ENCODE results near the gene SLC13A1.
"Not testable (repeated sequence)": the region's sequence is repeated elsewhere in the genome, so short reads cannot be mapped to it uniquely, and the experiment has no call there.

SLC13A1 gene, protein sequence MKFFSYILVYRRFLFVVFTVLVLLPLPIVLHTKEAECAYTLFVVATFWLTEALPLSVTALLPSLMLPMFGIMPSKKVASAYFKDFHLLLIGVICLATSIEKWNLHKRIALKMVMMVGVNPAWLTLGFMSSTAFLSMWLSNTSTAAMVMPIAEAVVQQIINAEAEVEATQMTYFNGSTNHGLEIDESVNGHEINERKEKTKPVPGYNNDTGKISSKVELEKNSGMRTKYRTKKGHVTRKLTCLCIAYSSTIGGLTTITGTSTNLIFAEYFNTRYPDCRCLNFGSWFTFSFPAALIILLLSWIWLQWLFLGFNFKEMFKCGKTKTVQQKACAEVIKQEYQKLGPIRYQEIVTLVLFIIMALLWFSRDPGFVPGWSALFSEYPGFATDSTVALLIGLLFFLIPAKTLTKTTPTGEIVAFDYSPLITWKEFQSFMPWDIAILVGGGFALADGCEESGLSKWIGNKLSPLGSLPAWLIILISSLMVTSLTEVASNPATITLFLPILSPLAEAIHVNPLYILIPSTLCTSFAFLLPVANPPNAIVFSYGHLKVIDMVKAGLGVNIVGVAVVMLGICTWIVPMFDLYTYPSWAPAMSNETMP

GRCh38 chr7:123199883-123200282, at the start of gene SLC13A1:
Gene SLC13A1, minus strand, starts transcription at chr7:123199969. Its CDS starts 23 bp downstream, at chr7:123199946.
- no peaks in the 10 kb centered on the region for H3K27me3 ChIP-seq (ENCODE audit: control insufficient read depth, insufficient read depth, low read length)
- H3K9ac ChIP-seq (ENCODE audit: low read length): no peak within 1 kb of the TSS
- H3K36me3 ChIP-seq (ENCODE audit: control insufficient read depth, insufficient read depth, low read length): no peaks in the 10 kb centered on the region
- no peaks in the 10 kb centered on the region for H3K4me1 ChIP-seq (ENCODE audit: control insufficient read depth, insufficient read depth, low read length)
- no peak within 1 kb of the TSS for H3K27ac ChIP-seq (ENCODE audit: low read depth, low read length)
- H3K4me3 ChIP-seq (ENCODE audit: low read length): no peak within 1 kb of the TSS

DNA sequence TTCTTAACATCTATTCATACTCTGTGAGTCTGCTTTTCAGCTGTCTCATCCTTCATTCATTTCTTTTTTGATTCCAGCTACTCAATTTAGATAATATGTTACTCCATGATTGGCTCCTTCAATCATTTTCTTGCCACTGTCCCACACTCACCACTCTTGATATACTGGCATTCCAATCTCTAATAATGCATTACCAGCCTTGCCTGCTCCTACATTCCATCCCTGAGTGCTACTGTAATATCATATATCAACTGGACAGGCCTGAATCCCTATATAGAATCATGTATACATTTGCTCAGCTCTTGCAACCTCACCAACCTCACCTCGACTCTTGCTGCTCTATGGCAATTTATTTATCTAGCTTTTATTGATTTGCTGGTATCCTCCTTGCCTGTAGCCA, 45.0 kb upstream of the SLC13A1 start:
- Histone ChIP-seq H3K4me1 (ENCODE audit: control insufficient read depth, insufficient read depth, low read length) (no peaks in the 10 kb centered on the region), H3K27me3 (ENCODE audit: control insufficient read depth, insufficient read depth, low read length) (no peaks in the 10 kb centered on the region), H3K9ac (ENCODE audit: low read length) (no peak overlapping the region), H3K27ac (ENCODE audit: low read depth, low read length) (no peak overlapping the region), H3K4me3 (ENCODE audit: low read length) (no peak overlapping the region), H3K36me3 (ENCODE audit: control insufficient read depth, insufficient read depth, low read length) (no peaks in the 10 kb centered on the region)

DNA sequence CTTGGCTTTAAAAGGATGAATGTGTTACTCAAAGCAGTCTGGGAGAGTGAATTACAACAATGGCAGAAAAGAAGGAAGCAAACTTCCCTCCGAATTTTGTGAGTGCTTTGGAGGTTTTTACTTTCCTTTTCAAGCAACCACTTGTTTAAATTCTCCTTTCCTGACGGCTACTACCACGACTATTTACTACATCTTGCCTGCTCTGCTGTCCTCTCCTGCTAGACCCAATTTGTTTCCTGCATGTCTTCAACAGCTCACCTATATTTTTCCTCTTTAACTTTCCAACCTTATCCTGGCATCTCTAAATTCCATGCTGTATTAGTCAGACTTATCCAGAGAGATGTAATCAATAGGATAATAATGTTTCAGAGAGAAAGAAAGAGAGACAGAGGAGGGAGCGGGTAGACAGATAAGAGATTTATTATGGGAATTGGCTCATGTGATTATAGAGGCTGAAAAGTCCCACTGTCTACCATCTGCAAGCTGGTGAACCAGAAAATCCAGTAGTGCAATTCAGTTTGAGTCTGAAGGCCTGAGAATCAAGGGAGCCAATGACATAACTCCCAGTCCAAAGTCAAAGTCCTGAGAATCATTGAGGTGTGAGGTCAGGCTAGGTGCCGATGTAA, 42.8 kb upstream of the SLC13A1 start:
- Histone ChIP-seq H3K27ac (ENCODE audit: low read depth, low read length) (no peak overlapping the region), H3K27me3 (ENCODE audit: control insufficient read depth, insufficient read depth, low read length) (no peaks in the 10 kb centered on the region), H3K36me3 (ENCODE audit: control insufficient read depth, insufficient read depth, low read length) (no peaks in the 10 kb centered on the region), H3K9ac (ENCODE audit: low read length) (no peak overlapping the region), H3K4me1 (ENCODE audit: control insufficient read depth, insufficient read depth, low read length) (no peaks in the 10 kb centered on the region), H3K4me3 (ENCODE audit: low read length) (no peak overlapping the region)

DNA sequence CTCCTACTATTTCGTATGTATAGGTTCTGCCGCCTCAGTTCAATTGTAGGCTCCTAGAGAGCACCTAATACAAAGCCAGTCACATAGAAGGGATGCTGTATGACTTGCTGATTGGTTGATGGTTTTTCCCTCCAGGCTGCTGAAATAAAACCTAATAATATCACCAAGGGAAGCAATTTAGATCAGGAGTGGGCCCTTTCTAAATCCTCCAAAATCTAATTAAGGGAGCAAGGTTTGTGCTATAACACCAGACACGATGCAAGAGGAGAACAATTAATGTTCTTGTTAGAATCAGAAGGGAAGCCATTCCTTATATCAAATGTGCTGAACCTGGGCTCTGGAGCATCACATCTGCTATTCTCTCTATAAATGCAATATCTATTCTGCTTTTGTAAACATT, 42.0 kb upstream of the SLC13A1 start:
- H3K36me3 ChIP-seq (ENCODE audit: control insufficient read depth, insufficient read depth, low read length): no peaks in the 10 kb centered on the region
- no peaks in the 10 kb centered on the region for H3K4me1 ChIP-seq (ENCODE audit: control insufficient read depth, insufficient read depth, low read length)
- no peaks in the 10 kb centered on the region for H3K27me3 ChIP-seq (ENCODE audit: control insufficient read depth, insufficient read depth, low read length)
- H3K27ac ChIP-seq (ENCODE audit: low read depth, low read length): no peak overlapping the region
- H3K9ac ChIP-seq (ENCODE audit: low read length): no peak overlapping the region
- no peak overlapping the region for H3K4me3 ChIP-seq (ENCODE audit: low read length)

DNA sequence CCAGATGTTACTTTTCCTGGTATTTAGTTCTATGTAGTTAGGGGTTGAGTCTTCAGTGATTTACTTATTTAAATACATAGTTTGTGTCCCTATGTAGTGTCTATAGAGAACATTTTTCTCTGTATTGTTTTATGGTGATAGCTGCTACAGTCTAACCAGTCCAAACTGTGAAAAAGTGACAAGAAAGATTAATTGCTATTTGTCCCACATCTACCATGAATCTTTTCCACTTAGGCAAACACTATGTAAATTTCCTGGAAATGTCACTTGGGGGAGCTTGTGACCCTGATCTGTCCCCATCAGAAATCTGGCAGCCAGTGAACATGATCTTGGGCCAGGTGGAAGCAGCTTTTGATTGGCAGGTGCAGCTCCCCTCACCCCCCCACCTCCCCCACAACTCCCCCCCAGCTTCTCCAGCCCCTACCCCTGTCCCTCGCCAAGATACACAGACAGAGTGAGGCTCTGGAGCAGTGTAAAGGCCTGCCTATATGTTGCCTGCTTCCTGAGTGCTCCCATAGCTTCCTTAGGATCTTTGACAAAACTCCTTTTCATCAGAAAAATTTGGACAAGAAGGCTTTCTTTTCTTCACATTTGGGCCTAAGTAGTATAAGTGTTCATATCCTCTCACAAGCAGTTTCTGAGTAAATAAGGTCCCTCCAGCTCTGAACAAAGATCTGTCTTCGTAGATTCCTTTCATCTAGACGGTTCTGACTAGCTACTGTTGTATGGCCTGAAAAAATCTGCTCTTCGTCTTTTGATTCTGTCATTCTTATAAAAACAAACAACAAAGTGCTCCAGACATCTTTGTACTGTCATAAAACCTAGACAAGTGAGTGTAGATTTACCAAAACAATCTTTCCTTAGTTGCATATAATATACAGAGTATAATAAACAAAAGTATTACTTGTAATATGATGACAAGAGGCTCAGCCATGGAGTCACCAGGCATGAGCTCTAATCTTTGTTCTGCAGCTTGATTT, 31.5 kb upstream of the SLC13A1 start:
- no peak overlapping the region for H3K4me3 ChIP-seq (ENCODE audit: low read length)
- no peaks in the 10 kb centered on the region for H3K27me3 ChIP-seq (ENCODE audit: control insufficient read depth, insufficient read depth, low read length)
- no peaks in the 10 kb centered on the region for H3K4me1 ChIP-seq (ENCODE audit: control insufficient read depth, insufficient read depth, low read length)
- no peak overlapping the region for H3K27ac ChIP-seq (ENCODE audit: low read depth, low read length)
- no peaks in the 10 kb centered on the region for H3K36me3 ChIP-seq (ENCODE audit: control insufficient read depth, insufficient read depth, low read length)
- no peak overlapping the region for H3K9ac ChIP-seq (ENCODE audit: low read length)

DNA sequence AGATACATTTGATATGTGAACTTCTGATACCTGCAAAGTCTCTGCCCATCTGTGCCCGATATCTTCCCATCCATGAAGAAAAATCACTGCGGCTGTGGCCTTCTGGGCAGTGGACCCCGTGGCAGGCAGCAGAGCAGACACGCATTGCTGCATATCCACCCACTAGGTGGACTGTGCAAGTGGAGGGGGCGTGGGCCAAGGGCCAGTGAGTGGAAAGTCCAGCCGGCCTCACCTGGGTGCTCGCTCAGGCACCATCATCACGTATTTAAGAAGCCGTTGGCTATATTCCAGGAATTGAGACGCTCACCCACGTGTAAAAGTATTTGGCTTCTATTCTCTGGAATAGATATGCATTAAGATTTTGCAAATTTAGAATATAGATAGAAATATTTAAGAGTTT, 30.8 kb upstream of the SLC13A1 start:
- no peaks in the 10 kb centered on the region for H3K4me1 ChIP-seq (ENCODE audit: control insufficient read depth, insufficient read depth, low read length)
- no peaks in the 10 kb centered on the region for H3K27me3 ChIP-seq (ENCODE audit: control insufficient read depth, insufficient read depth, low read length)
- H3K4me3 ChIP-seq (ENCODE audit: low read length): no peak overlapping the region
- no peaks in the 10 kb centered on the region for H3K36me3 ChIP-seq (ENCODE audit: control insufficient read depth, insufficient read depth, low read length)
- H3K9ac ChIP-seq (ENCODE audit: low read length): no peak overlapping the region
- no peak overlapping the region for H3K27ac ChIP-seq (ENCODE audit: low read depth, low read length)

GRCh38 chr7:123230147-123230546, 30.4 kb upstream of the SLC13A1 start:
- Histone ChIP-seq H3K27me3 (ENCODE audit: control insufficient read depth, insufficient read depth, low read length) (no peaks in the 10 kb centered on the region), H3K27ac (ENCODE audit: low read depth, low read length) (no peak overlapping the region), H3K4me3 (ENCODE audit: low read length) (no peak overlapping the region), H3K36me3 (ENCODE audit: control insufficient read depth, insufficient read depth, low read length) (no peaks in the 10 kb centered on the region), H3K4me1 (ENCODE audit: control insufficient read depth, insufficient read depth, low read length) (no peaks in the 10 kb centered on the region), H3K9ac (ENCODE audit: low read length) (no peak overlapping the region)

DNA sequence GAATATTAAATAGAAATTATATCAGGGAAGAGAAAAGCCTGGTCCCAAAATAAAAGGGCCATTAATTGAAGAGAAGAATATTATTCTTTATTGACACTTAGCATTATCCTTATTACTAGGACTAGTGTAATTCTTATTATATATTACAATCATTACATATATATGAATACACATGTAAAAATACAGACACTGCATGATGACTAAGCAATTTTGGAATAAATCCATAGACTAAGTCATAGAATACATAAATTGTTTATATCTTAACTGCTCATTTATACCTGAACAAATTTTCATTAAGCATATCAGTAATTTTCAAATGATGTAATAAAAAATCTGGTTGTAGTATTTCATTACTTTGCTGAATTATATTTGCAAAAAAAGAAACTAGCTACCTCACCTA, 29.7 kb upstream of the SLC13A1 start:
- Histone ChIP-seq H3K4me1 (ENCODE audit: control insufficient read depth, insufficient read depth, low read length) (no peaks in the 10 kb centered on the region), H3K36me3 (ENCODE audit: control insufficient read depth, insufficient read depth, low read length) (no peaks in the 10 kb centered on the region), H3K27me3 (ENCODE audit: control insufficient read depth, insufficient read depth, low read length) (no peaks in the 10 kb centered on the region), H3K9ac (ENCODE audit: low read length) (no peak overlapping the region), H3K4me3 (ENCODE audit: low read length) (no peak overlapping the region), H3K27ac (ENCODE audit: low read depth, low read length) (no peak overlapping the region)

GRCh38 chr7:123227666-123228065, 27.9 kb upstream of the SLC13A1 start:
- H3K27me3 ChIP-seq (ENCODE audit: control insufficient read depth, insufficient read depth, low read length); H3K36me3 ChIP-seq (ENCODE audit: control insufficient read depth, insufficient read depth, low read length); H3K27ac ChIP-seq (ENCODE audit: low read depth, low read length); H3K9ac ChIP-seq (ENCODE audit: low read length); H3K4me1 ChIP-seq (ENCODE audit: control insufficient read depth, insufficient read depth, low read length); H3K4me3 ChIP-seq (ENCODE audit: low read length): not testable (repeated sequence)

DNA sequence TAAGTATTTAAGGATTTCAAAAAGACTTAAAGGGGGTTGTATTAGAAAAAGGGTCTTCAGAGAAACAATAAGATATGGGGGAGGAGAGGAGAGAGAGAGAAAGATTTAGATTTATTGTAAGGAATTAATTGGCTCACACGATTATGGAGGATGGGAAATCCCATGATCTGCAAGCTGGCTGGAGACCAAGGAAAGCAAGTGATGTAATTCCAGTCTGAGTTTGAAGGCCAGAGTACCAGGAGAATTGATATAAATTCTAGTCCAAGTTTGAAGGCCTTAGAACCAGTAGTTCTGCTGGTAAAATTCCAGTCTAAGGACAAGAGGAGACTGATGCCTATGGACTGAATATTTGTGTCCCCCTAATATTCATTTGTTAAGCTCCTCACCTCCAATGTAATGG, 20.6 kb upstream of the SLC13A1 start:
- Histone ChIP-seq H3K27me3 (ENCODE audit: control insufficient read depth, insufficient read depth, low read length) (no peaks in the 10 kb centered on the region), H3K36me3 (ENCODE audit: control insufficient read depth, insufficient read depth, low read length) (no peaks in the 10 kb centered on the region), H3K27ac (ENCODE audit: low read depth, low read length) (no peak overlapping the region), H3K4me3 (ENCODE audit: low read length) (no peak overlapping the region), H3K9ac (ENCODE audit: low read length) (no peak overlapping the region), H3K4me1 (ENCODE audit: control insufficient read depth, insufficient read depth, low read length) (no peaks in the 10 kb centered on the region)

DNA sequence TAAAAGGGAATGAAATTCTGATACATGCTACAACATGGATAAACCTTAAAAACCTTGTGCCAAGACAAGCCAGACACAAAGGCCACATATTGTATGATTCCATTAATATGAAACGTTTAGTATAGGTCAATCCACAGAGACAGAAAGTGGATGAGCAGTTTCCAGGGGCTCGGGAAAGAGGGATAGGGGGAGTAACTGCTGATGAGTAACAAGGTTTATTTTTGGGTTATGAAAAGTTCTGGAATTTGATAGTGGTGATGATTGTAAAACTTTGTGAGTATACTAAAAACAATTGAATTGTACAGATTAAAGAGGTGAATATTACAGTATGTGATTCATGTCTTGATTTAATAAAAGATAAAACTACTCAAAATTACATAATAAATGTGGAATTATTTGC, 19.1 kb upstream of the SLC13A1 start:
- H3K36me3 ChIP-seq (ENCODE audit: control insufficient read depth, insufficient read depth, low read length): no peaks in the 10 kb centered on the region
- H3K9ac ChIP-seq (ENCODE audit: low read length): no peak overlapping the region
- H3K27ac ChIP-seq (ENCODE audit: low read depth, low read length): no peak overlapping the region
- no peaks in the 10 kb centered on the region for H3K27me3 ChIP-seq (ENCODE audit: control insufficient read depth, insufficient read depth, low read length)
- no peaks in the 10 kb centered on the region for H3K4me1 ChIP-seq (ENCODE audit: control insufficient read depth, insufficient read depth, low read length)
- no peak overlapping the region for H3K4me3 ChIP-seq (ENCODE audit: low read length)

DNA sequence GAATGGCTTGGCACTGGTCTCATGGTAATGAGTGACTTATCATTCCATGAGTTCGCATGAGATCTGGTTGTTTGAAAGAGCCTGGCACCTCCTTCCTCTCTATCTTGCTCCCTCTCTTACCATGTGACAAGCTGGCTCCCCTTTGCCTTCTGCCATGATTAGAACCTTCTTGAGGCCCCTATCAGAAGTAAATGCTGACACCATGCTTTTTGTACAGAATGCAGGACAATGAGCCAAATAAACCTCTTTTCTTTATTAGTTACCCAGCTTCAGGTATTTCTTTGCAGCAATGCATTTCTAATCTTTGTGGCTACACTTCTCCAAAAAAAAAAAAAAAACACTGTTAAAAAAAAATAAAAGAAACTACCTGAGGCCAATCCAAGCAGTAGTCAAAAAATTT, 17.1 kb upstream of the SLC13A1 start:
- Histone ChIP-seq H3K27me3 (ENCODE audit: control insufficient read depth, insufficient read depth, low read length) (no peaks in the 10 kb centered on the region), H3K27ac (ENCODE audit: low read depth, low read length) (no peak overlapping the region), H3K9ac (ENCODE audit: low read length) (no peak overlapping the region), H3K4me3 (ENCODE audit: low read length) (no peak overlapping the region), H3K4me1 (ENCODE audit: control insufficient read depth, insufficient read depth, low read length) (no peaks in the 10 kb centered on the region), H3K36me3 (ENCODE audit: control insufficient read depth, insufficient read depth, low read length) (no peaks in the 10 kb centered on the region)

Data from rectal smooth muscle tissue (tissue), 1 donor.